Liver (tissue), 9 donors: Measurements from ENCODE around the gene CBX6. TPM values are rescaled to one million over a fixed set of nuclear protein-coding genes. Genes with fewer than 3 reads are reported as not detected.

Experiments used
- DNase-seq: peaks from one replicate; pipeline ENCODE4 v3.0.0-alpha.2; 2017; ENCODE audit warnings: low spot score
- H3K27ac ChIP-seq, 2 donors: one replicate each; pipeline ENCODE4 v1.7.0; 2013; ENCODE audit warnings: inconsistent platforms in 2 of 2, low read length in 2 of 2, control low read depth in 1 of 2, low read depth in 1 of 2, mild to moderate bottlenecking in 1 of 2
- H3K27me3 ChIP-seq, 4 donors: one replicate each; pipeline versions ENCODE4 v1.6.1 to v1.7.0; 2013; ENCODE audit warnings: low read length in 3 of 4, inconsistent platforms in 1 of 4, mild to moderate bottlenecking in 1 of 4, moderate library complexity in 1 of 4; ENCODE audit not compliant: control insufficient read depth in 4 of 4, insufficient read depth in 4 of 4
- H3K36me3 ChIP-seq, 4 donors: one replicate each; pipeline versions ENCODE4 v1.6.1 to v1.7.0; 2013; ENCODE audit warnings: low read length in 3 of 4, mild to moderate bottlenecking in 3 of 4, low read depth in 1 of 4, moderate library complexity in 1 of 4; ENCODE audit not compliant: control insufficient read depth in 4 of 4, insufficient read depth in 3 of 4
- H3K4me1 ChIP-seq, 4 donors: one replicate each; pipeline versions ENCODE4 v1.6.1 to v1.7.0; 2013; ENCODE audit warnings: low read length in 3 of 4, mild to moderate bottlenecking in 3 of 4, moderate library complexity in 1 of 4; ENCODE audit not compliant: control insufficient read depth in 4 of 4, insufficient read depth in 4 of 4
- H3K4me3 ChIP-seq, 3 donors: one replicate each; pipeline versions ENCODE4 v1.6.1 to v1.7.0; 2013; ENCODE audit warnings: low read length in 3 of 3, control low read depth in 1 of 3, low read depth in 1 of 3, mild to moderate bottlenecking in 1 of 3
- H3K9ac ChIP-seq, 2 donors: one replicate each; pipeline ENCODE4 v1.7.0; 2013; ENCODE audit warnings: low read length in 2 of 2, mild to moderate bottlenecking in 2 of 2, moderate library complexity in 2 of 2, control low read depth in 1 of 2, low read depth in 1 of 2
- H3K9me3 ChIP-seq, 4 donors: one replicate each; pipeline versions ENCODE4 v1.6.1 to v1.7.0; 2013; ENCODE audit warnings: low read length in 3 of 4; ENCODE audit not compliant: control insufficient read depth in 4 of 4
- CTCF ChIP-seq: fragments of 150-350 bp; IDR thresholded peaks from 2 replicates; pipeline ENCODE4 v1.5.1; 2017; ENCODE audit warnings: improper control_type of control experiment, low read depth, low read length; ENCODE audit not compliant: missing input control
- EGR1 ChIP-seq, 2 donors: IDR thresholded peaks; 2 replicates each; pipeline ENCODE4 v1.6.1; 2016 to 2018; ENCODE audit warnings: antibody characterized with exemption in 2 of 2, low read depth in 2 of 2
- FOXA1 ChIP-seq: IDR thresholded peaks from 2 replicates; pipeline ENCODE4 v1.6.1; 2016; ENCODE audit warnings: antibody characterized with exemption
- FOXA2 ChIP-seq: IDR thresholded peaks from 2 replicates; pipeline ENCODE4 v1.6.1; 2016; ENCODE audit warnings: antibody characterized with exemption
- HNF4A ChIP-seq, 2 donors: conservative IDR thresholded peaks; 2 replicates each; pipeline ENCODE4 v1.6.1; 2016; ENCODE audit warnings: antibody characterized with exemption in 2 of 2, mild to moderate bottlenecking in 2 of 2
- HNF4G ChIP-seq: IDR thresholded peaks from 2 replicates; pipeline ENCODE4 v1.6.1; 2016; ENCODE audit warnings: antibody characterized with exemption
- JUND ChIP-seq, 2 donors: IDR thresholded peaks; 2 replicates each; pipeline ENCODE4 v1.6.1; 2016; ENCODE audit warnings: antibody characterized with exemption in 2 of 2
- NR2F2 ChIP-seq: IDR thresholded peaks from 2 replicates; pipeline ENCODE4 v1.6.1; 2016; ENCODE audit warnings: antibody characterized with exemption
- RAD21 ChIP-seq, 2 donors: IDR thresholded peaks; 2 replicates each; pipeline ENCODE4 v1.6.1; 2016; ENCODE audit warnings: antibody characterized with exemption in 2 of 2, mild to moderate bottlenecking in 2 of 2
- RXRA ChIP-seq, 2 donors: IDR thresholded peaks; 2 replicates each; pipeline ENCODE4 v1.6.1; 2017 to 2018; ENCODE audit warnings: antibody characterized with exemption in 2 of 2, mild to moderate bottlenecking in 1 of 2
- SP1 ChIP-seq: IDR thresholded peaks from 2 replicates; pipeline ENCODE4 v1.6.1; 2018; ENCODE audit warnings: antibody characterized with exemption, mild to moderate bottlenecking
- TAF1 ChIP-seq: conservative IDR thresholded peaks from 2 replicates; pipeline ENCODE4 v1.6.1; 2016; ENCODE audit warnings: antibody characterized with exemption, mild to moderate bottlenecking
- YY1 ChIP-seq: IDR thresholded peaks from 2 replicates; pipeline ENCODE4 v1.6.1; 2016; ENCODE audit warnings: antibody characterized with exemption, mild to moderate bottlenecking
- ZBTB33 ChIP-seq: IDR thresholded peaks from 2 replicates; pipeline ENCODE4 v1.6.1; 2016; ENCODE audit warnings: antibody characterized with exemption
- WGBS: extraction: QIAGEN DNeasy Blood & Tissue Kit; methylation state at CpG from one replicate; pipeline ENCODE4 v1.1.7; 2013; 5-methylcytosine and 5-hydroxymethylcytosine counted together
- polyA plus RNA-seq, 2 donors: library from polyadenylated mRNA; stranded (reverse) in 1 of 2; unstranded in 1 of 2; fragments of 200-250 nt in 1 of 2; fragments of >200 nt in 1 of 2; fragmentation: Nextera tagmentation in 1 of 2; extraction: Ambion mirVana in 1 of 2; gene quantifications; one replicate each; pipeline versions ENCODE4 v1.2.1 to v1.2.3, GENCODE V29; 2013 to 2015
- total RNA-seq, 2 donors: library from RNA; depleted of rRNA; stranded (reverse); fragments of >200 nt; gene quantifications; one replicate each; pipeline ENCODE4 v1.2.3, GENCODE V29; 2014
- TF ChIP-seq, protein P1 (sequence below): IDR thresholded peaks from 2 replicates; pipeline ENCODE4 v1.6.1; 2016; ENCODE audit warnings: antibody characterized with exemption, mild to moderate bottlenecking
- TF ChIP-seq, protein P2 (sequence below): IDR thresholded peaks from 2 replicates; pipeline ENCODE4 v1.6.1; 2016; ENCODE audit warnings: antibody characterized with exemption
- TF ChIP-seq, protein P3 (sequence below): IDR thresholded peaks from 2 replicates; pipeline ENCODE4 v1.6.1; 2016; ENCODE audit warnings: antibody characterized with exemption
- donor health status: healthy.
- donor health status: healthy.
- donor health status: healthy.
- donor health status: healthy.
- donor health status: healthy.

Gene CBX6
- total and polyA plus RNA-seq, 4 donors, result 7.3 to 11.0 (median 10.2) TPM

GRCh38 chr22:38828191-38828590 lies 43.8 kb downstream of the CBX6 start:
- WGBS, result 63% methylated on average over 11 of the region's 11 CpGs
- H3K27ac ChIP-seq, result no peak overlapping the region
- DNase-seq, result no peak
- no peaks in the 10 kb centered on the region for H3K27me3 ChIP-seq
- no peak overlapping the region for H3K4me3 ChIP-seq
- no peak for TF ChIP-seq HNF4A (conservative IDR thresholded peaks at IDR 0.05)
- no peak for TF ChIP-seq EGR1 (IDR thresholded peaks at IDR 0.05; ENCODE audit: low read depth in 2 of 2)
- TF ChIP-seq HNF4G, result no peak
- TF ChIP-seq SP1, result no peak
- TF ChIP-seq, protein P1, sequence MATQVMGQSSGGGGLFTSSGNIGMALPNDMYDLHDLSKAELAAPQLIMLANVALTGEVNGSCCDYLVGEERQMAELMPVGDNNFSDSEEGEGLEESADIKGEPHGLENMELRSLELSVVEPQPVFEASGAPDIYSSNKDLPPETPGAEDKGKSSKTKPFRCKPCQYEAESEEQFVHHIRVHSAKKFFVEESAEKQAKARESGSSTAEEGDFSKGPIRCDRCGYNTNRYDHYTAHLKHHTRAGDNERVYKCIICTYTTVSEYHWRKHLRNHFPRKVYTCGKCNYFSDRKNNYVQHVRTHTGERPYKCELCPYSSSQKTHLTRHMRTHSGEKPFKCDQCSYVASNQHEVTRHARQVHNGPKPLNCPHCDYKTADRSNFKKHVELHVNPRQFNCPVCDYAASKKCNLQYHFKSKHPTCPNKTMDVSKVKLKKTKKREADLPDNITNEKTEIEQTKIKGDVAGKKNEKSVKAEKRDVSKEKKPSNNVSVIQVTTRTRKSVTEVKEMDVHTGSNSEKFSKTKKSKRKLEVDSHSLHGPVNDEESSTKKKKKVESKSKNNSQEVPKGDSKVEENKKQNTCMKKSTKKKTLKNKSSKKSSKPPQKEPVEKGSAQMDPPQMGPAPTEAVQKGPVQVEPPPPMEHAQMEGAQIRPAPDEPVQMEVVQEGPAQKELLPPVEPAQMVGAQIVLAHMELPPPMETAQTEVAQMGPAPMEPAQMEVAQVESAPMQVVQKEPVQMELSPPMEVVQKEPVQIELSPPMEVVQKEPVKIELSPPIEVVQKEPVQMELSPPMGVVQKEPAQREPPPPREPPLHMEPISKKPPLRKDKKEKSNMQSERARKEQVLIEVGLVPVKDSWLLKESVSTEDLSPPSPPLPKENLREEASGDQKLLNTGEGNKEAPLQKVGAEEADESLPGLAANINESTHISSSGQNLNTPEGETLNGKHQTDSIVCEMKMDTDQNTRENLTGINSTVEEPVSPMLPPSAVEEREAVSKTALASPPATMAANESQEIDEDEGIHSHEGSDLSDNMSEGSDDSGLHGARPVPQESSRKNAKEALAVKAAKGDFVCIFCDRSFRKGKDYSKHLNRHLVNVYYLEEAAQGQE, result no peak
- no peak for TF ChIP-seq TAF1
- no peak for TF ChIP-seq FOXA2
- TF ChIP-seq CTCF, result no peak
- no peak for TF ChIP-seq RAD21 (IDR thresholded peaks at IDR 0.05)
- no peak for TF ChIP-seq ZBTB33
- no peak for TF ChIP-seq FOXA1
- peaks cover 0 to 16% (median 4%) of the 10 kb centered on the region in 4 donors for H3K9me3 ChIP-seq
- H3K4me1 ChIP-seq, result no peaks in the 10 kb centered on the region
- H3K9ac ChIP-seq, result no peak overlapping the region
- H3K36me3 ChIP-seq, result no peaks in the 10 kb centered on the region

DNA sequence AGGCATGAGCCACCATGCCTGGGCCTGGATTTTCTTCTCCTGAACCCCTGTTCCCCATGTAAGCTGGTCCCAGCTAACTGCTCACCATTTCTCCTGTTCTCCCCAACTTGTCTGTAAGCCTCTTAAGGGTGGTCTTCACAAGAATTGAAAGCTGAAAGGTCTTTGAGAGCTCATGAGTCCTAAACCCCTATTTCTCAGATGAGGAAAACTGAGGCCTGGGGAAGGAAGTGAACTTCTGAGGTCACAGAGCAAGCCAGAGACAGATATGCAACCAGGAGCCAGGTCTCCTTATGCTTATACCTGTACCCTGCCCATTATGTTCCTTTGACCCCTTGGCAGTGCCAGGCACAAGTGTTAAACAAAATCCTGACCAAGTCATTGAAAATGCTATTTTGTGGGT lies 44.5 kb downstream of the CBX6 start:
- TF ChIP-seq HNF4G (no peak), NR2F2 (no peak), HNF4A (conservative IDR thresholded peaks at IDR 0.05) (no peak), TAF1 (no peak), FOXA1 (no peak), EGR1 (IDR thresholded peaks at IDR 0.05; ENCODE audit: low read depth in 2 of 2) (no peak), RXRA (IDR thresholded peaks at IDR 0.05) (no peak), RAD21 (IDR thresholded peaks at IDR 0.05) (no peak), FOXA2 (no peak), JUND (IDR thresholded peaks at IDR 0.05) (no peak), CTCF (no peak), SP1 (no peak), YY1 (no peak)
- TF ChIP-seq, protein P2, sequence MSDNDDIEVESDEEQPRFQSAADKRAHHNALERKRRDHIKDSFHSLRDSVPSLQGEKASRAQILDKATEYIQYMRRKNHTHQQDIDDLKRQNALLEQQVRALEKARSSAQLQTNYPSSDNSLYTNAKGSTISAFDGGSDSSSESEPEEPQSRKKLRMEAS, result no peak
- TF ChIP-seq, protein P1, result no peak
- TF ChIP-seq, protein P3, sequence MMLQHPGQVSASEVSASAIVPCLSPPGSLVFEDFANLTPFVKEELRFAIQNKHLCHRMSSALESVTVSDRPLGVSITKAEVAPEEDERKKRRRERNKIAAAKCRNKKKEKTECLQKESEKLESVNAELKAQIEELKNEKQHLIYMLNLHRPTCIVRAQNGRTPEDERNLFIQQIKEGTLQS, result no peak
- H3K4me3 ChIP-seq, result no peak overlapping the region
- H3K36me3 ChIP-seq, result no peaks in the 10 kb centered on the region
- no peaks in the 10 kb centered on the region for H3K4me1 ChIP-seq
- no peak overlapping the region for H3K27ac ChIP-seq
- no peaks in the 10 kb centered on the region for H3K27me3 ChIP-seq
- H3K9ac ChIP-seq, result no peak overlapping the region
- no peak for DNase-seq
- peaks cover 0 to 16% (median 4%) of the 10 kb centered on the region in 4 donors for H3K9me3 ChIP-seq
